Stomach (tissue), 9 donors: ENCODE results near the gene POLR3K. TPM values are rescaled to one million over a fixed set of nuclear protein-coding genes. Genes with fewer than 3 reads are reported as not detected.
"Not testable (repeated sequence)": the region's sequence is repeated elsewhere in the genome, so short reads cannot be mapped to it uniquely, and the experiment has no call there.

ENCODE experiments used
- DNase-seq, 2 donors: peaks; one replicate each; pipeline versions ENCODE4 v3.0.0 to v3.0.0-alpha.2; 2013 to 2019
- H3K27ac ChIP-seq, 5 donors: fragments of 200-600 bp in 4 of 5; sonication (generic) in 4 of 5; one replicate each; pipeline ENCODE4 v1.5.1; 2013 to 2019; ENCODE audit warnings: mild to moderate bottlenecking in 1 of 5, moderate library complexity in 1 of 5
- H3K27me3 ChIP-seq, 3 donors: fragments of 200-600 bp; sonication (generic); one replicate each; pipeline ENCODE4 v1.5.1; 2017 to 2019; ENCODE audit warnings: mixed run types in 1 of 3
- H3K36me3 ChIP-seq, 4 donors: fragments of 200-600 bp; sonication (generic); 1 replicate in 3 of 4; 2 replicates in 1 of 4; pipeline ENCODE4 v1.5.1; 2016 to 2019
- H3K4me1 ChIP-seq, 4 donors: fragments of 200-600 bp; sonication (generic); one replicate each; pipeline ENCODE4 v1.5.1; 2016 to 2019
- H3K4me3 ChIP-seq, 4 donors: fragments of 200-600 bp; sonication (generic) in 3 of 4; one replicate each; pipeline ENCODE4 v1.5.1; 2016 to 2019; ENCODE audit warnings: mild to moderate bottlenecking in 1 of 4
- H3K9me3 ChIP-seq, 4 donors: fragments of 200-600 bp; sonication (generic); one replicate each; pipeline ENCODE4 v1.5.1; 2016 to 2019
- EP300 ChIP-seq: sonication (generic); formaldehyde crosslinking; IDR thresholded peaks from one replicate; pipeline ENCODE4 v1.6.1; 2017; ENCODE audit warnings: antibody characterized with exemption
- POLR2A ChIP-seq, 4 donors: fragments of 450-650 bp; IDR thresholded peaks; one replicate each; pipeline ENCODE4 v1.6.1; 2016; ENCODE audit warnings: antibody characterized with exemption in 4 of 4, control low read depth in 2 of 4, mild to moderate bottlenecking in 1 of 4, moderate library complexity in 1 of 4
- POLR2AphosphoS5 ChIP-seq, 3 donors: sonication (generic); formaldehyde crosslinking; IDR thresholded peaks; one replicate each; pipeline ENCODE4 v1.6.1; 2016; ENCODE audit warnings: antibody characterized with exemption in 3 of 3
- WGBS, 5 donors: extraction: QIAGEN DNeasy Blood & Tissue Kit in 3 of 5; methylation state at CpG; one replicate each; pipeline versions ENCODE4 v1.1.5 to v1.1.7; 2013 to 2018; 5-methylcytosine and 5-hydroxymethylcytosine counted together
- intact Hi-C: fragments of 100-400 bp; cut with DNase I; formaldehyde crosslinking; loops from one replicate; pipeline ENCODE4 v1.15.1; 2023; ENCODE audit warnings: low total_unique reads
- polyA plus RNA-seq, 3 donors: library from polyadenylated mRNA; stranded (reverse); fragments of 200-250 nt; gene quantifications; one replicate each; pipeline ENCODE4 v1.2.3, GENCODE V29; 2013
- total RNA-seq, 5 donors: library from RNA; depleted of rRNA; stranded (reverse); fragments of >200 nt; gene quantifications; one replicate each; pipeline versions ENCODE4 v1.1.0 to v1.2.3, GENCODE V29; 2014 to 2016
- TF ChIP-seq, protein P1 (sequence below), 7 experiments: fragments of 450-650 bp in 4 of 7; fragments of 200-600 bp in 3 of 7; sonication (generic) in 3 of 7; IDR thresholded peaks; one replicate each; pipeline ENCODE4 v1.5.1; 2016 to 2019; ENCODE audit warnings: antibody characterized with exemption in 7 of 7, control low read depth in 2 of 7, mild to moderate bottlenecking in 1 of 7
- donor health status: healthy with polysubstance abuse.
- donor health status: Bipolar disorder and iron deficiency.
- donor health status: healthy.

Gene POLR3K
- total and polyA plus RNA-seq, 8 donors, result 2.2 to 13.3 (median 8.1) TPM; not detected in 2

DNA sequence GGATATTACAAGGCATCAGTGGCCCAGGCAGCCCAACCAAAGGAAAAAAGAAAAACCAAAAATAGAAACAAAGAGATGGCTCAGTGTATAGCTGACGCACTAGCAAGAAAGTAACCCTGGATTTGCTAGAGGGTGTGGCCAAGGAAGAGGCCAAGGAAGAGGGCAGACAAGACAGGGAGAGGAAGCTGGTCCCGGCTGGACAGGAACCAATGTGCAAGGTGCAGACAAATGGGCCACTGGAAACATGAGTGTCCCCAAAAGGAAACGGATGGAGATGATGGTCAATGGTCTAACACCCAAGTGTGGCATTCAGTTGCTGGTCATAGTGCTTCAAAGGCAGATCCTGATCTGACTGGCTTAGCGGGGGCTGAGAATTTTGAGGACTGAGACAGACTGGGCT lies 10.7 kb downstream of the POLR3K start:
- TF ChIP-seq POLR2AphosphoS5 (IDR thresholded peaks at IDR 0.05) (no peak), POLR2A (IDR thresholded peaks at IDR 0.05) (no peak), EP300 (no peak)
- TF ChIP-seq, protein P1, sequence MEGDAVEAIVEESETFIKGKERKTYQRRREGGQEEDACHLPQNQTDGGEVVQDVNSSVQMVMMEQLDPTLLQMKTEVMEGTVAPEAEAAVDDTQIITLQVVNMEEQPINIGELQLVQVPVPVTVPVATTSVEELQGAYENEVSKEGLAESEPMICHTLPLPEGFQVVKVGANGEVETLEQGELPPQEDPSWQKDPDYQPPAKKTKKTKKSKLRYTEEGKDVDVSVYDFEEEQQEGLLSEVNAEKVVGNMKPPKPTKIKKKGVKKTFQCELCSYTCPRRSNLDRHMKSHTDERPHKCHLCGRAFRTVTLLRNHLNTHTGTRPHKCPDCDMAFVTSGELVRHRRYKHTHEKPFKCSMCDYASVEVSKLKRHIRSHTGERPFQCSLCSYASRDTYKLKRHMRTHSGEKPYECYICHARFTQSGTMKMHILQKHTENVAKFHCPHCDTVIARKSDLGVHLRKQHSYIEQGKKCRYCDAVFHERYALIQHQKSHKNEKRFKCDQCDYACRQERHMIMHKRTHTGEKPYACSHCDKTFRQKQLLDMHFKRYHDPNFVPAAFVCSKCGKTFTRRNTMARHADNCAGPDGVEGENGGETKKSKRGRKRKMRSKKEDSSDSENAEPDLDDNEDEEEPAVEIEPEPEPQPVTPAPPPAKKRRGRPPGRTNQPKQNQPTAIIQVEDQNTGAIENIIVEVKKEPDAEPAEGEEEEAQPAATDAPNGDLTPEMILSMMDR (IDR thresholded peaks at IDR 0.05), result no peak
- intact Hi-C loops, result no loop called here
- peaks cover 0 to 19% (median 14%) of the 10 kb centered on the region in 4 donors for H3K4me1 ChIP-seq
- no peaks in the 10 kb centered on the region for H3K27me3 ChIP-seq
- DNase-seq, result no peak
- no peaks in the 10 kb centered on the region for H3K9me3 ChIP-seq
- H3K27ac ChIP-seq, result no peak overlapping the region
- no peak overlapping the region for H3K4me3 ChIP-seq
- WGBS, 5 donors, result 85 to 92% (median 89%) methylated on average over 4 of the region's 4 CpGs
- peaks cover 11 to 49% (median 38%) of the 10 kb centered on the region in 4 donors for H3K36me3 ChIP-seq

DNA sequence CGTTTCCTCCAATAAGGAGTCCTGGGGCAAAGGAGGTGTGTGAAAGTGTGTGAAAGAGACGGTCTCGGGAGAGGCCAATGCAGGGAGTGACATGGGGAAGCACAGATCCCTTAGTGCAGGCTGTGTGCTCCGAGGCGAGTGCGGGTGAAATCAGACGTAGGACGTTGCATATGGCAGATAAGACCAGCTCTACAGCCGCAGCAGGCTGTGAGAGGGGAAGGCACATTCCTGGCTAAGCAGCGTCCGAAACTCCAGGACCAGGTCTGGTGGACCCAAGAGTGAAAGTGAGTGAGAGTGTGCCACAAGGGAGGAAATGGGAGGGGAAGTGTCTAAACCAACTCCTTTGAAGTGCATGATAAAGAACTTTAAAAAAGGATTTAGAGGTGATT lies 11.3 kb downstream of the POLR3K start:
- DNase-seq, result no peak
- Histone ChIP-seq H3K4me1 (peaks cover 0 to 23% (median 14%) of the 10 kb centered on the region in 4 donors), H3K27me3 (no peaks in the 10 kb centered on the region), H3K27ac (no peak overlapping the region), H3K4me3 (no peak overlapping the region), H3K36me3 (peaks cover 8 to 44% (median 34%) of the 10 kb centered on the region in 4 donors), H3K9me3 (no peaks in the 10 kb centered on the region)
- intact Hi-C loops, result no loop called here
- no peak for TF ChIP-seq POLR2A (IDR thresholded peaks at IDR 0.05)
- TF ChIP-seq, protein P1 (IDR thresholded peaks at IDR 0.05), result no peak
- TF ChIP-seq EP300, result no peak
- no peak for TF ChIP-seq POLR2AphosphoS5 (IDR thresholded peaks at IDR 0.05)
- WGBS, 5 donors, result 86 to 92% (median 89%) methylated on average over 11 of the region's 11 CpGs

DNA sequence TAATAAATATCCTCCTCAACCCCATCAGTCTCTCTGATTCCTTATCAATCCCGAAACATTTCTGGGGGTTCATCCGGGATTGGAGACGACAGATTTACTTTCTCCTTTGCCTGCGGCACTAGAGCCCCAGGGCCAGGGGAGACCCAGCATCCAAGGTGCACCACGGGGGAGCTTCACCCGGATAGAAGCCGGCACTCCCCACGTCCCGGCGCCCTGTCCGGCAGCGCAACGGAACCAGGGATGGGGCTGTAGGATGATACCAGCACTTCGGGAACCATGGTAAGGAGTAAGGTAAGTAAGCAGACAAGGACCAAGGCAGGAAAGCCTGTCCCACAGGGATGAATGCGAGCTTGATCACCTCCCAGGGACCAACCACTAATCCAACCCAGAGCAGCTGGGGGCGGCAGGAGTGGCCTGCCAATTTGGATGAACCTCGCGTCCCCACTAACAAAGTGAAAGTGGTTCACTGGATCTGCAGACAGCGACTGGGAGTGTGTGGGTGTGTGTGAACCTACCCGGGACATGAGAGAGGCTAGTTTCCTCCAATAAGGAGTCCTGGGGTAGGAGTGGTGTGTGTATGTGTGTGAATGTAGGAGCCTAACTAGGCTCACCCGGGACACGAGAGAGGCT lies 11.9 kb downstream of the POLR3K start:
- Histone ChIP-seq H3K27me3 (no peaks in the 10 kb centered on the region), H3K36me3 (peaks cover 6 to 39% (median 29%) of the 10 kb centered on the region in 4 donors), H3K4me3 (no peak overlapping the region), H3K27ac (no peak overlapping the region), H3K4me1 (peaks cover 0 to 23% (median 14%) of the 10 kb centered on the region in 4 donors), H3K9me3 (no peaks in the 10 kb centered on the region)
- DNase-seq, result no peak
- intact Hi-C loops, result no loop called here
- TF ChIP-seq POLR2A (IDR thresholded peaks at IDR 0.05) (no peak), EP300 (no peak), POLR2AphosphoS5 (IDR thresholded peaks at IDR 0.05) (no peak)
- TF ChIP-seq, protein P1 (IDR thresholded peaks at IDR 0.05), result no peak
- WGBS, 5 donors, result 87 to 93% (median 91%) methylated on average over 22 of the region's 22 CpGs

DNA sequence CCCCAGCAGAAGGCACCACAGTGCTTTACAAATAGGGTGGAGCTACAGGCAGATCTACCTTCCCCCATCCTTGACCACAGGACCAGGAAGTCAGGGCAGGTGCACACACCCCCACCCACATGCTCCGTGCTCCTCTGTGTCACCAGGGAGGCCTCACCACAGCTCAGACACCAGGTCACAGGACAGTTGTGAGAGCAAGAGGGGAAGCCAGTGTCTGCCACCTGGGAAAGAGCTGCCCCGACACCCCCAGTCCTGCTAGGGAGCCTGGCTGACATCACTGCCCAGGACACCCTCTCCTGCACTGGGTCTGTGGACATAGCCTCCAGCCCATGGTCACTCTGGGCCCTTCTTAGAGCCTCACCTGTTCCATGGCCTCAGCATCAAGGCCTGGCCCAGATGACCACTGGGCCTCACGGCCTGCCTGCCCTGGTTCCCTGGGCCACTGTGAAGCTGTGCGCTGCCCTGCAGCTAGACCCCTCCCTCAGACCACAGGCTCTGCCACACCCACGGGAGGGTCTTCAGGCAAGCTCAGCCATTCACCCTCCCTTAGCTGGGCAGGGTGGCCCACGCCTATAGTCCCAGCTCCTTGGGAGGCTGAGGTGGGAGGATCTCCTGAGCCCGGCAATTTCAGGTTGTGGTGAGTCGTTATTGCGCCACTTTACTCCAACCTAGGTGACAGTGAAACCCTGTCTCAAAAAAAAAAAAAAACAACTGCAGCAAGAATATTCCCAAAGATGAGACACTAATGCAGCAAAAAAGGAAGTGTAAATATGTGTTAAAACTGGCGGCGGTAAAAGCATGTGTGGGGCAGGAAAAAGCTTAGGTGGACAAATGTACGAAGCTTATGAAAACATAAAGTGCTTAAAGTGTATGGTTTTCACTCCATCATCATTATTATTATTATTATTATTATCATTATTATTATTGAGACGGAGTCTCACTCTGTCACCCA lies 14.2 kb downstream of the POLR3K start:
- intact Hi-C loops, result no loop called here
- Histone ChIP-seq H3K36me3 (peaks cover 0 to 19% (median 11%) of the 10 kb centered on the region in 4 donors), H3K4me3 (no peak overlapping the region), H3K9me3 (no peaks in the 10 kb centered on the region), H3K4me1 (peaks cover 0 to 23% (median 14%) of the 10 kb centered on the region in 4 donors), H3K27ac (peak overlapping the region; percentile 41 to 81 (median 67)), H3K27me3 (no peaks in the 10 kb centered on the region)
- DNase-seq, result peak; percentile 73 to 81
- no peak for TF ChIP-seq EP300
- TF ChIP-seq POLR2AphosphoS5 (IDR thresholded peaks at IDR 0.05), result peak in 2 of 3 donors; percentile 74 to 83
- WGBS, 5 donors, result 75 to 85% (median 81%) methylated on average over 11 to 13 of the region's 13 CpGs

DNA sequence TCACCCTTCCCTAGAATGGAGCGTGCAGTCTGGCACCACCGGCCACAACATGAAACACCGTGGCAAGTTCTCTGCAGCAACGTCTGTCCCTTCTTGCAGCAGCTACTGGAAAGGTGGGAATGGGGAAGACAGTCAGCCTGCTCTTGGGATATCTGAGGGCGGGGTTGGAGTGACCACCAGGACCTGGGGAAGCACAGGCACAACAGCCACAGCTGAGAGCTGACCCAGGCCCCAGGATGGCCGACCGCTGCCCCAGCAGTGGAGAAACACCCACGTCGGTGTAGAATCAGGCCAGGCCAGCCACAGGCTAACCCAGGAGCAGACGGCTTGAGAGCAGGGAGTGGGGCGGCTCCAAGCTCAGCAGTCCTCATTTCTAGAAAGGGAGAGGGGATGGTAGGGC lies 15.2 kb downstream of the POLR3K start:
- intact Hi-C loops, DNase-seq, H3K27me3 ChIP-seq, H3K9me3 ChIP-seq, H3K4me3 ChIP-seq: not testable (repeated sequence)
- Histone ChIP-seq H3K36me3 (peaks cover 0 to 14% (median 5%) of the 10 kb centered on the region in 4 donors), H3K4me1 (peaks cover 0 to 23% (median 14%) of the 10 kb centered on the region in 4 donors), H3K27ac (peak overlapping the region in 2 of 5 donors; percentile 73 to 81)
- WGBS, 5 donors, result 77 to 90% (median 84%) methylated on average over 9 to 11 of the region's 11 CpGs
